GM18907 (cell line): ENCODE results near the gene MGAT3.

Experiments used
- ATAC-seq: cut with Tn5 transposase; IDR thresholded peaks from one replicate; pipeline ENCODE4 v1.9.1; 2021; ENCODE audit warnings: mild to moderate bottlenecking, moderate library complexity; ENCODE audit not compliant: unreplicated experiment

MGAT3 gene

DNA sequence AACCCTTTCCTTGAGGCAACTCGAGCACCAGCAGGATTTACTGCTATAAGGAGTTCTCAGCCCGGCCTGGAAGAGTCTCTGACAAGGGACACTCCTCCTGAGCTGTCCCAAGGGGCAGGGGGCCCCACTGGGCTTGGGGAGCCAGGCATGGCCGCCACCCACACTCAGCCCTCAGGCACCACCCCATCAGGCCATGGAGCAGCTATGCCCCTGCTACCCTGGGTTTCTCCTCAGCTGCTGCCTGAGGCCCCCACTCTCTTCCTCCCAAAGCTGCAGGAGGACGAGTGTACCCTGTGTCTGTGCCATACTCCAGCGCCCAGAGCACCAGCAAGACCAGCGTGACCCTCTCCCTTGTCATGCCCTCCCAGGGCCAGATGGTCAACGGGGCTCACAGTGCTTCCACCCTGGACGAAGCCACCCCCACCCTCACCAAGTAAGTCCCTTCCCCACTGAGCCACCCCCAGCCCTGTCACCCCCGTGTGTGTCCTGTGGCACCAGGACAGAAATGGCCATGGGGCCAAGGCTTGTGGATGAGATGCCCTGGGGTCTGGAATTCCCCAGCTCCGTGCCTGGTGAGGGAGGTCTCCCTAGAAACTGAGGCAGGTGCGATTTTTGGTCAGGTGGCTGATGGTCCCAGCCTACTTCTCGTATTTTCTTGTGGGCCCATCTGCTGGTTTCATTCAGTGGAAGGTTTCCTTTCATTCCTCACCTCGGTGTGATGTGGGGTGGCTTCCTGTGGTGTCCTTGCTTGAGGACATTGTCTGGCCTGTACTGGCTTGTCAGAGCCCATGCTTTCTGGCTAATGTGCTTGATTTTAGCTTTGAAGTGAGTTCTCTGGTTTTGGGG lies 28.8 kb upstream of the MGAT3 start:
- ATAC-seq: no peak

DNA sequence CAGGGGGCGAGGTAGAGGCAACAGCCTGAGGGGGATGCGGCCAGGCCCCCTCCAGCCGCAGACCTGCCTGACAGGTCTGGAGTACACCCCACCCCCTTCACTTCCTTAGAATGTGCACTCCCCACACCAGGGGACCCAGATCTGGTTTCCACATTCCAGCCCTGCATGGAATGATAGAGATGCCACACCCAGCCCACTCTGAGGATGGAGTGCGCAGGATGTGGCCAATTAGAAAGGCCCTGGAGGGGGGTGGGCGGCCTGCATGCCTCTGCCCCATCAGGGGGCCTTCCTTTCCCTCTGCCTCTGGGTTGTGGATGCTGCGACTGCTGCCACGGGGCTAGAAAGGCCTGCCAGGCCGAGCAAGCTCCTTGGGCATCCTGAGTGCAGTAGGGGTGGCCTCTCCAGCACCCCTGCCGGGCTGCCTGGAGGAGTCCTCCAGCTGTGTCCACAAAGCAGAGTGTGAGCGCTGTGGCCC lies 28.2 kb upstream of the MGAT3 start:
- no peak for ATAC-seq

DNA sequence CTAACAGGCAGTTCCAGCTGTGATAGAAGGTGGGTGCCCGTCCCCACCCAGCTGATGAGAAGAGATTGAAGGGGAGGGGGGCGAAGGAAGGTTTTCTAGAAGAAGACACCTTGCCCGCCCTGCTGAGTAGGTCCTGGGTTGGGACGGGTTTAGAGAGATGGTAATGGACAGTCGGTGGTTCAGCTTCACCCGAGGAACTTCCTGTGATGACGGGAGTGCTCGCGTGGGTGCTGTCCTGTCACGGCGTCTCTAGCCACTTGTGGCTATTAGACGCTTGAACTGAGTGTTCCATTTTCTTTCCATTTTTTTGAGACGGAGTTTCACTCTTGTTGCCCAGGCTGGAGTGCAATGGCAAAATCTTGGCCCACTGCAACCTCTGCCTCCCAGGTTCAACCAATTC lies 27.6 kb upstream of the MGAT3 start:
- no peak for ATAC-seq

DNA sequence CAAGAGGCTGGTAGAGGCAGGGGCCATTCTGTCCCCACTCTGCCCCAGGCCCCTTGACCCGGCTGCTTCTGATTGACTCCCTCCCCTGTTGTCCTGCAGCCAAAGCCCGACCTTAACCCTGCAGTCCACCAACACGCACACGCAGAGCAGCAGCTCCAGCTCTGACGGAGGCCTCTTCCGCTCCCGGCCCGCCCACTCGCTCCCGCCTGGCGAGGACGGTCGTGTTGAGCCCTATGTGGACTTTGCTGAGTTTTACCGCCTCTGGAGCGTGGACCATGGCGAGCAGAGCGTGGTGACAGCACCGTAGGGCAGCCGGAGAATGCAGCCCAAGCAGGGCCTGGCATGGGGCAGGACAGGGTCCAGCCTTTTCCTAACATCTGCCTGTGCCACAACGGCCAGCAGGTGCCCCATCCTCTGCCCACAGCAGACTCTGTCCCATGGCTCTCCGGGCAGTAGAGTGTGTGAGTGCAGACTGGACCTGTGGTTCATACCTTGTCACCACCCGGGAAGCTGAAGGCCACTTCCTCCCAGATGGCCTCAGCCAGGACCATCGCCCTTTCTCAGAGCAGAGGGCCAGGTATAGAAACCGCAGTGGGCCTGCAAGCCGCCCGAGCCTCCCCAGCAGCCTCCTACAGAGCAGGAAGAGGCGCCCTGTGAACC lies 26.8 kb upstream of the MGAT3 start:
- no peak for ATAC-seq

DNA sequence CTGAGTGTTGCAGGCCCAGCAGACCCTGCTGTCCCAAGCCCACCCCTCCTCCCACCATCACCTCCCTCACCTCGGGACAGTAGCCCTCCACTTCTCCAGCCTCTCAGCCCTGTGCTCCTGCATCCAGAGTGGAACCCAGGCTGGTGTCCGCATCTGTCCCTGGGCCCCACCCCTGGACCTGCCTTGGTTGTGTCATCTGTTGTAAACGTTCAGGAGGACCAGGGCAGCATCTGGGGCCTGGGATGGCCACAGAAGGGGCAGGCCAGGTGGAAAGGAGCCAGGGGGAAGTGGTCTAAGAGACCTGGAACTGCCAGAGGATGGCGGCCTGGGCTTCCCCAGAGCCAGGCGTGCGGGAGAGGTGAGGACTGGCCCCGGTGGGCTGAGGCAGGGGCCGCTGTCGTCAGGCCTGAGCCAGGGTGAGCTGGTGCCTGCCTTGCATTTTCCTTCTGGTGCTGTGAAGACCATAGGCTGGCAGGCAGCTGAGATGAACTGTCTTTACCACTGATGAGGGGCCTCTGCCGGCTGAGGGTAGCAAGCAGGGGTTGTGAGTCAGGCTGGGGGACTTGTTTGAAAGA lies 26.1 kb upstream of the MGAT3 start:
- ATAC-seq: no peak

DNA sequence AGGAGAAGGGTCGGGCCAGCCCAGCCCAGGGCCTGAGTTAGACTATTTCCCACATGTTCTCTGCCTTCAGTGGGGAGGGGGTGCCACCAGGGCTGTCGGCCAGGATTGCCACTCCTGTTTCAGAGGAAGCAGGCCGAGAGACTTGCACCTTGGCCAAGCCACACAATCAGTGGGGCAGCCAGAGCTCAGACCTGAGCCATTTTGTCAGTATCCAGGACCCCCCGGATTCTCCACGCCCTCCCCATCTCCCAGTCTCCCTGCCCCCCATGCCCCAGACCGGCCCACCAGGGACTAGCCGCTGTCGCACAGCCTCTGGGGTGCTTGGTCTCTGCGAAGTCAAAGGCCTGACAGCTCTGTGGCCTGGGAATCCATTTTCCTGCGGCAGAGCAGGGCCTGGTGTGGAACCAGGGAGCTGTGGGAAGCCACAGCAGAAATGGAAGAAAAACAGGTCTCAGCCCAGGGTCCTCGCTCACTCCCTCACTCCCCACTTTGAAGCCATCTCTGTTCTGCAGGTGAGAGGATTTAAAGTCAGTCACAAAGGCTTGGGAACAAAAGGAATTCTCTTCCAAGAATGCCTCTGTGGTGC lies 25.5 kb upstream of the MGAT3 start:
- ATAC-seq: no peak

DNA sequence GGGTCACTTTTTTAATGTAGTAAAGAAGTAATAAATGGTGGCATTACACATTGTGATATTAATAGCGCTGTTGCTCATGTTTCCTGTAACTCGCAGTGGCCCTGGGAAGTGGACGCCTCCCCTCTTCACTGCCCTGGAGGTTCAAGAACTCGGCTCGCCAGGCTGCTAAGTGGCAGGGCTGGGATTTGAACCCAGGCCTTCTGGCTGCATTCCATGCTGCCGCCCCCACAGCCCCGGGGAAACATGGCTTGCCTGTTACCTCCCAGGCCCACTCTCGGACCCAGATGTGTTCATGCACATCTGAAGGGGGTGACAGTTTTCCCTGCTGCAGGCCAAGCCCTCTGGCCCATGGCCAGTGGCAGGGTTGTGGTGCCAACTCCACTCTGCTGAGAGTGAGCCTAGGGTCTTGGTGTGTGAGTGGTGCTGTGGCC lies 25.0 kb upstream of the MGAT3 start:
- ATAC-seq: no peak

DNA sequence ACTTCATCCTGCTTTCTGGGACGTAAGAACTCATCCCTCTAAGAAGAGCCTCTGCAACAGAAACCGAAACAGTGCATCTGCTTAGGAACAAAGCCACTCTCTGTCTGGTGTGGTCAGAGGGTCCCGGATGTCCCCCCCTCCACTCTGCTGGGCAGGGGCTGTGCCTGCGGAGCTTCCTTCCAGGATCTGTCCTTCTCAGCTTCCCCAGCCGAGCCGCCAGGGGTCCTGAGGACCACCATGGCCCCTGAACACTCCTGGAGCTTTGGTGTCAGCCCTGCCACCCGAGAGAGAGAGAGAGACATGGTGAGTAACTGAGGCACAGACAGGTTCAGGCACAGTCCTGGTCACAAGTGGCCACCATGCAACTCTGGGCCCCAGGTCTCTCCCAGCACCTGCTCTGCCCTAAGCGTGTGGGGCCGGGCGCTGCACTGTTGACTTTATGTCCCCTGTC lies 24.4 kb upstream of the MGAT3 start:
- no peak for ATAC-seq

DNA sequence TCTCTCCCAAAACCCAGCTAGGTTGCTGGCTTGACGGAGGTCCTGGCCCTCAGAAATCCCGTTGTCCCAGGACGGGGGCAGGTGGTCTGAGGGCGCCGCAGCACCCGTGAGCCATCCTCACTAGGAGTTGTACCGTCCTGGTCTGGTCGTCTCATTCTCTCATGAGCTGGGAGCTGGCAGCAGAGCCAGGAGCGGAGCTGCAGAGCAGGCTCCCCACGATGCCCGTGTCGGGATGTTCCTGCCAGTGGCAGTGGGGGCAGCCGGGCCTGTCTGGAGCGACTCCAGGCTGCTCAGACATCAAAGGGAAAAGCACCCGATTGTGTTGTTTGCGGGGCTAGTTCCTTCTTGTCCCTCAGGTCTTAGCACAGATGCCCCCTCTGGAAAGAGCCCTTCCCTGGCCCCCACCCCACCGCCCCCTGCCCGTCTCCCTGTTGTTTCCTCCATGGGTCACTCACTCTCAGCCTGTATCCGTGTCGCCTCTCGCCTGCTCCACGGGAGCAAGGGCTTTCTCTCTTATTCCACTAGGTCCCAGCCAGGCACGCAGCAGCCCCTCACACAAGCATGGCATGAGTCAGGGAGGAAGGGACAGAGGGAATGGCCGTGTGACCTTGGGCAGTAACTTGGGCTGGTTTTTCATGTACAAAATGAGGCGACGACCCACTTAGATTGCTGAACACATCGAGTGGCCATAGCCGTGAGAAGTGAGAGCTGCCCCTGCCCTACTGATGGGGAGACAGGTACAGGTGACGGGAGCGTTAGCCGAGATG lies 23.2 kb upstream of the MGAT3 start:
- ATAC-seq: no peak

DNA sequence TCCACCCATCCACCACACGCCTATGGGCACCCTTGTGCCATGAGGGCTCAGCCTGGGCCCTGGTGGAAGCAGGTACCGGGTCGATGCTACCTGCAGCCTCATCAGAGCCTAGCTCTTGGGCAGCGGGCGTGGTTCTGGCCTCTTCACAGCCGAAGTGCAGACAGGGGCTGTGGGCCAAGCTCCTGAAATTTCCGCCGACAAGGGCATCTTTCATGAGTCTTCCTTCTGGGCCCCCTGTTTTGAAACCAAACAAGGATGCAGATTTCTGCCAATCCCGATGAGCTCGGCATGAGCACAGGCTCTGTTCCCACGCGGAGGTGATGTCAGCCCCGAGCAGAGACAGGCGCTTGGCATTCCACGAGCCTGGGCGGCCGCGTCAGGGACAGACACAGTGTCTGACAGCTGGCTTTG lies 22.6 kb upstream of the MGAT3 start:
- ATAC-seq: no peak

DNA sequence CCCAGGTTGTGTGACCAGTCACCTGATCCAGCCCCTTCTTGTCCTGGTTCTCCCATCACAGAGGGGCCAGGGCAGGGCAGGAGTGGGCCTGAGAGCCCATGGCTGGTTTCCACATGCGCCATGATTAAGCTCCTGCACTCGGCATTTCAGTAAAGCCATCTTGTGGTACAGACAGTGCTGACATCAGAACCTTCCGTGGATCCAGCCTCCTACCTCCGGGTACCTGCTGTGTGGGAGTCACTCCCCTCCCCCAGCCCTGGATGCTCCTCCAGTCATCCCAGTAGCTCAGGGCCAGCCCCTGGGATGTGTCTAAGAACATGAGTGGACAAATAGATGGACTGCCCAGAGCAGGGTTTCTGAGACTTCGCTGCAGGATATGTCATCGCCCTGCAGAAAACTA lies 22.1 kb upstream of the MGAT3 start:
- no peak for ATAC-seq

DNA sequence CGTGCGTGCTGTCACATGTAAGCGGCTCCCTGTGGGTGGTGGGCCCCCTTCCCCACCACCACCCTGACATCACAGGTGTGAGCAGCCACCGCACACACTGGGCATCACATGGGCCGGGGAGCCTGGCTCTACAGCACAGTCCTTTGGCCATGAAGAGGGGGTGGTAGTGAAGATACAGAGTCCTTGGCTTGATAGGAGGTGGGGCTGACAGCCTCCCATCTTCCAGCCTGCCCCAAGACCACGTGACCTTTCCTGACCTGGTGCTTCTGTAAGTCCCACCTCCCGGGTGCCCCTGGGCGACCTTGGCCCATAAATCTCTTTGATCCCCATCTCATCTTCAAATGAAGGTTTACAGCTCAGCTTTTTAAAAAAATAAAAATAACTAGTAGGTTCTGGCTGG lies 21.2 kb upstream of the MGAT3 start:
- no peak for ATAC-seq

DNA sequence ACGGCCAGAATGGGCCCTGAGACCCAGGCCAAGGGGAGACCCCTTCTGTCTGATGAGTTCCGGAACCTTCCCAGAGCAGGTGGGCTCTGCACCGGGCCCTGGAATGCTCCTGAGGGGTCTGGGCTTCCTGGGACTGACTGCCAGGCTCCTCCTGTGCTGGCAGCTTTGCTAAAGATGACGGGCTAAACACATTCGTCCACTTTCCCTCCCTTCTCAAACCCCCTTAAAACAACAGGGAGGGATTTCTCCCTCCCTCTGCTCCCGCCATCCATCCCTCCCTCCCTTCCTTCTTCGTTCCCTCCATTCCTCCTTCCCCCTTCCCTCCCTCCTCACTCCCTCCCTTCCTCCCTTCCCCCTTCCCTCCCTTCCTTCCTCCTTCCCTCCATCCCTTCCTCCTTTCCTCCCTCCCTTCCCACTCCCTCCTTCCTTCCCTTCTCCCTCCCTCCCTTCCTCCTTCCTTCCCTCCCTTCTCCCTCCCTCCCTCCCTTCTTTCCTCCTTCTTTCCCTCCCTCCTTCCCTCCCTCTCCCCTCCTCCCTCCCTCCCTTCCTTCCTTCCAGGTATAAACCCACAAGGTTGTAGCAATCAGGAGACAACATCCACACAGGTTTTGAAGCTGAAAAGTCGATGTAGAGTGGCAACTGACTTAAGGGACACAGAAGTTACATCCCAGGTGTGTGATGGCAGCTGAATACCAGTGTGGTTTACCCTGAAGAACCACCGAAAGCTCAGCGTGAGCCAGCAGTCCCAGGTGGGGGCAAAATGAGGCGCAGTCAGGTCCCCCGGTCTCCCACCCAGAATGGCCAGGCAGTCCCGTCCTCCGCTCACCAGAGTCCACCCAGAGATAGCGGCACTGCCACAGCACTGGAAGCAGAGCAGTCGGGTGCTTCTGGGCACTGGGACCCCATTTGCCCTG lies 18.8 kb upstream of the MGAT3 start:
- no peak for ATAC-seq

DNA sequence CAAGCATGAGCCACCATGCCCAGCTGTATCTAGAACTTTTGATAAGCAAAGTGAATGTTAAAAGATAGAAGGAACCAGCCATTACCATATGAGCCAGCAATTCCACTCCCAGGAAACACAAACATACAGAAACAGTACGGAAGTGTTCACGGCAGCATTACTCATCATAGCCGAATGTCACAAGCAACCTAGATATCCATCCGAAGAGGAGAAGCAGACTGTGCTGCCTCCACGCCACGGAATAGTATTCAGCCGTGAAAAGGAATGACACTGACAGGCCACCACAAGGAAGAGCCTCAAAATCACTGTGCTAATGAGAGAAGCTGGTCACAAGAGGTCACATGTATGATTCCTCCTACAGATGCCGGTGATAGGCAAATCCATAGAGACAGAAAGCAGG lies 17.6 kb upstream of the MGAT3 start:
- ATAC-seq: no peak

DNA sequence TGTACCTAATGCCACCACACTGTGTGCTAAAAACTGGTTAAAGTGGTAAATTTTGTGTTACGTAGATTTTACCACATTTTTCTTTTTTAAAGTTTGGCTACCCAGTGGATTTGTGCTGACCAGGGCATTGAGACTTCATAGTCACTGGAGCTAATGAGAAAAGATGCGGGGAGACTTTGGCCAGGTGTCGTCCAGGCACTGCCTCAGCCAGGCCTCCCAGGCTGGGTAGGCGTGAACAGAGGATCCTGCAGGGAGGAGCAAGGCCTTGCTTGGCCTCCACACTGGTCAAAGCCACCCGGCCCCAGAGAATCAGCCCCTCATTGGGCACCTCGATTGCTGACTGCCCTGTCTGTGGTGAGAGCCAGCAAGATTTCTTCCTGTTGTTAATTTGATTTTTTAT lies 13.4 kb upstream of the MGAT3 start:
- no peak for ATAC-seq

DNA sequence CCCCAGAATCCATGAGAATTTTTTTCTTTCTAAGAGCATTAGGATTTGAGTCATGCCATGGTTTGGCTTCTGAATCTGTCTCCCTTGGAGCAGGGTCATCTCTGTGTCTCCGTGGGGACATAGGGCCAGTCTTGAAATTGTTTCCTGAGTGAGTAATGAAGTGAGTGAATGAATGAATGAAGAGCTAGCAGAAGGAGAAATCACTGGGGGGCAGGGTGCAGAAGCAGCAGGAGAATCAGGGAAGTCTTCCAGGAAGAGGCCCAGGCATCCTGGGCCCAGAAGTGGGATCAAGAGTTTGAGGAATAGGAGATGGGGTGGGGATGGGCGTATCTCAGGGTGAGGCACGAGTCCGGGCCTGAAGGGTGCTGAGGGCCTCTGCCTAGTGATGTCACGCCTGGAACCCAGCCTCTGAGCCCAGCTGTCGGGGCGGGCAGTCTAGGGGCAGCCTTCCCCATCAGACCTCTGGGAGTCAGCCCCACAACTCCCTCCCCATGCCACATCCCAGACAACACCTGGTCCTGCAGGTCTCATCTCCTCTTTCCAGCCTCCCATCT lies 12.5 kb upstream of the MGAT3 start:
- ATAC-seq: no peak

DNA sequence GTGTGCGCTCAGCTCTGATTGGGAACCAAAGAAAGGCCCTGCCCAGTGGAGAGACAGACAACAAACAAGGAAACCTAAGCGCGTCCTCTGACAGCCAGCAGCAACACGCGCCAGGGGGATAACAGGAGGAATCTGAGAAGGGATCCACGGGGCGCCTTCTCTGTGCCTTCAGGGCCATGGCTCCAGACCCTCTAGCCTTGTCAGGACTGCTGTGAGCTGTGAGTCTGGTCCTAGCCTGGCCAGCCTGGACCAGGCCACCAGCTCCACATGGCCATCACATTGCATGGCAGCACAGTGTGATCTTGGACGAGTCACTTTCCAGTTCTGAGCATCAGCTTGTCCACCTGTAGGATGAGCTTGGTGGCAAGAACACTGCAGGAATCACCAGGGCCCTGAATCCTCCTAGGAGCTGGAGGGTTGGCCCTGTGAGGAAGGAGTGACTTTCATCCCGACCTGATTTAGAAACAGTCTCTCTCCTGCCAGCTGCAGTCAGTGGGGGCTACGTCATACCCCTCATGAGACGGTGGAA lies 11.8 kb upstream of the MGAT3 start:
- no peak for ATAC-seq

DNA sequence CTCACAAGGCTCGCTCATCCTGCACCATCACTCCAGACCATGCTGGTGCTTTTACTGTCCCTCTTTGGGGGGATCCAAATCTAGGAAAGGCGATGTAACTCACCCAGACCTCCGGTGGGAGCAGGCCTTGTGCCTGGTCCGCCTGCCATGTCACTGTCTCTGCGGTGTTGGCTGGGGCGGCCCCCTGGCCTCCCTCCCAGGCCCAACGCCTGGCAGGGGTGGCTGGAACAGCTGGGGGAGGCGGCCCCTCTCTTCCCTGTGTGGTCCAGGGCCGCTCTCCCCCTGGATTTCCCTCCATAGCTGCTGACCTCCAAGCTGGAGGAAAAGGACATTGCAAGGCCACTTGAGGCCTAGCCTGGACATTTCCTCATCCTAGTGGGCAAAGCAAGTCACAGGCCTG lies 11.1 kb upstream of the MGAT3 start:
- ATAC-seq: no peak

DNA sequence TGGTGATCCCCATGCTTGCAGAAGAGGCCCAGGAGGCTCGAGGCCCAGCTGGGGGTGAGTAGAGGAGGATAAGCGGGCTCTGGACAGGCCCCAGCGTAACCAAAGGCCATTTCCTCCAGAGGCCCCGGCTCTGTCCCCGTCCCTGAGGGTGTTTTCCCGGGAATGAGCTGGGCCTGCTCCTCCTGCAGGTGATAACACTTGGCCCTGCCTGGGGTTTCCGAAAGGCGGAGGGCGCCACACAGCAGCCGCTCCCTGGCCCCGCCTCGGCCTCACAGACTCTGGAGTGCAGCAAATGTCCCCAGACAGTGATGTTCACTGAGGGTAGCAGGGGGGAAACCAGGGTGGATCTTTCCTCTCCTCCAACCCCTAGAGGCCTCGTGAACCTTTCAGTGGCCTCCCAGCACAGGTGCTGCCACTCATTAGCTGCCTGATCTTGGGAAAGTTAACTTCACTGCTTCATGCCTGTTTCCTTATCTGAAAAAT lies 10.5 kb upstream of the MGAT3 start:
- ATAC-seq: peak; percentile 32
